ENCODE measurements around the gene H3-3A. TPM values are rescaled to one million over a fixed set of nuclear protein-coding genes. Genes with fewer than 3 reads are reported as not detected.

Gene H3-3A
- total and polyA plus RNA-seq, 2 of the 8 experiments (the other 6 are each of a cell fraction or from before 2014, with no cell fraction given): 1,157 to 1,223 TPM

- no peak for TF ChIP-seq RAD21 (IDR thresholded peaks at IDR 0.05 in 1 of 2, conservative IDR thresholded peaks at IDR 0.05 in 1 of 2; ENCODE audit: low read depth in 2 of 2, low read length in 2 of 2)
- peak; percentile 92 for TF ChIP-seq TBP (IDR thresholded peaks at IDR 0.05; ENCODE audit: low read depth, low read length)
- TF ChIP-seq SP2 (IDR thresholded peaks at IDR 0.05; ENCODE audit: low read length): no peak
- no peak for TF ChIP-seq RBBP5 (IDR thresholded peaks at IDR 0.05; ENCODE audit: borderline replicate concordance, low read depth, low read length)
- no peak for TF ChIP-seq HDAC2 (IDR thresholded peaks at IDR 0.05; ENCODE audit: borderline replicate concordance in 1 of 2, low read depth in 2 of 2, low read length in 2 of 2)
- no peak for TF ChIP-seq SP4 (IDR thresholded peaks at IDR 0.05; ENCODE audit: low read length)
- peak; percentile 96 for TF ChIP-seq TAF1 (IDR thresholded peaks at IDR 0.05; ENCODE audit: low read depth, low read length)
- no peak for TF ChIP-seq SUZ12 (IDR thresholded peaks at IDR 0.05; ENCODE audit: low read length)
These were observed at the start of gene H3-3A (continued) for GRCh38 chr1:226062558-226063223.

Measured in H1 (cell line).